Neuronal stem cell (in vitro differentiated cells): ENCODE measurements around the gene CCL11.

Experiments
- DNase-seq: peaks from one replicate; pipeline ENCODE4 v3.0.0-alpha.2; 2013; ENCODE audit warnings: low spot score
- H2AFZ ChIP-seq: one replicate; pipeline ENCODE4 v1.6.1; 2013; ENCODE audit warnings: mild to moderate bottlenecking, low read length, inconsistent platforms
- H2AK5ac ChIP-seq: 2 replicates; pipeline ENCODE4 v1.6.1; 2013; ENCODE audit warnings: low read depth, mild to moderate bottlenecking, inconsistent platforms, low read length, moderate library complexity, mixed read lengths
- H2BK120ac ChIP-seq: 2 replicates; pipeline ENCODE4 v1.6.1; 2013; ENCODE audit warnings: low read depth, mild to moderate bottlenecking, inconsistent platforms, low read length, moderate library complexity, mixed read lengths
- H2BK12ac ChIP-seq: one replicate; pipeline ENCODE4 v1.6.1; 2013; ENCODE audit warnings: low read length, inconsistent platforms
- H2BK15ac ChIP-seq: 2 replicates; pipeline ENCODE4 v1.6.1; 2013; ENCODE audit warnings: mild to moderate bottlenecking, low read length, inconsistent platforms, mixed read lengths
- H2BK5ac ChIP-seq: one replicate; pipeline ENCODE4 v1.6.1; 2013; ENCODE audit warnings: inconsistent platforms, mild to moderate bottlenecking, low read length, moderate library complexity
- H3K14ac ChIP-seq: one replicate; pipeline ENCODE4 v1.6.1; 2013; ENCODE audit warnings: low read length, inconsistent platforms
- H3K18ac ChIP-seq: 2 replicates; pipeline ENCODE4 v1.6.1; 2013; ENCODE audit warnings: low read length, inconsistent platforms
- H3K23ac ChIP-seq: 2 replicates; pipeline ENCODE4 v1.6.1; 2013; ENCODE audit warnings: low read depth, mild to moderate bottlenecking, mixed read lengths, low read length, inconsistent platforms; ENCODE audit not compliant: poor library complexity
- H3K27ac ChIP-seq: replicated peaks from 3 replicates; pipeline ENCODE4 v1.5.1; 2013; ENCODE audit warnings: low read length, inconsistent platforms
- H3K27me3 ChIP-seq, 3 experiments: 2 replicates each; pipeline ENCODE4 v1.6.1; 2013; ENCODE audit warnings: low read length in 3 of 3, mild to moderate bottlenecking in 2 of 3, inconsistent platforms in 1 of 3, low read depth in 1 of 3, mixed read lengths in 1 of 3, moderate library complexity in 1 of 3; ENCODE audit not compliant: control insufficient read depth in 3 of 3, insufficient read depth in 3 of 3
- H3K36me3 ChIP-seq, 2 donors: replicated peaks in 1 of 2; 2 replicates each; pipeline ENCODE4 v1.6.1; 2013; ENCODE audit warnings: low read length in 2 of 2; ENCODE audit not compliant: control insufficient read depth in 2 of 2, insufficient read depth in 2 of 2
- H3K4ac ChIP-seq: 2 replicates; pipeline ENCODE4 v1.6.1; 2013; ENCODE audit warnings: inconsistent platforms, mild to moderate bottlenecking, low read length, moderate library complexity
- H3K4me1 ChIP-seq, 2 donors: 1 replicate in 1 of 2; 2 replicates in 1 of 2; pipeline ENCODE4 v1.6.1; 2013; ENCODE audit warnings: low read length in 2 of 2, low read depth in 1 of 2; ENCODE audit not compliant: control insufficient read depth in 2 of 2, insufficient read depth in 1 of 2
- H3K4me2 ChIP-seq: one replicate; pipeline ENCODE4 v1.6.1; 2013; ENCODE audit warnings: mild to moderate bottlenecking, low read length, inconsistent platforms; ENCODE audit not compliant: insufficient read depth, poor library complexity, severe bottlenecking
- H3K4me3 ChIP-seq, 2 donors: 2 replicates each; pipeline ENCODE4 v1.5.1; 2013; ENCODE audit warnings: low read length in 2 of 2, mild to moderate bottlenecking in 2 of 2, inconsistent platforms in 1 of 2, moderate library complexity in 1 of 2
- H3K79me1 ChIP-seq: one replicate; pipeline ENCODE4 v1.6.1; 2013; ENCODE audit warnings: low read depth, mild to moderate bottlenecking, inconsistent platforms, low read length, moderate library complexity
- H3K9ac ChIP-seq: one replicate; pipeline ENCODE4 v1.6.1; 2013; ENCODE audit warnings: mild to moderate bottlenecking, low read depth, low read length, inconsistent platforms; ENCODE audit not compliant: poor library complexity
- H3K9me3 ChIP-seq, 2 donors: replicated peaks in 1 of 2; 2 replicates each; pipeline versions ENCODE3 to v1.6.1; 2013; ENCODE audit warnings: low read length in 2 of 2, mild to moderate bottlenecking in 2 of 2, inconsistent platforms in 1 of 2, low read depth in 1 of 2, mixed read lengths in 1 of 2, moderate library complexity in 1 of 2; ENCODE audit not compliant: control insufficient read depth in 2 of 2, insufficient read depth in 1 of 2
- H4K8ac ChIP-seq: one replicate; pipeline ENCODE4 v1.6.1; 2013; ENCODE audit warnings: low read depth, mild to moderate bottlenecking, inconsistent platforms, low read length, moderate library complexity
- H4K91ac ChIP-seq: one replicate; pipeline ENCODE4 v1.6.1; 2013; ENCODE audit warnings: low read length, low read depth, mild to moderate bottlenecking, inconsistent platforms; ENCODE audit not compliant: poor library complexity
- WGBS, 2 donors: extraction: QIAGEN DNeasy Blood & Tissue Kit; methylation state at CpG; one replicate each; pipeline ENCODE4 v1.1.7; 2013; ENCODE audit warnings: missing lambda C conversion rate in 2 of 2, mixed read lengths in 1 of 2; ENCODE audit not compliant: insufficient read length in 2 of 2, insufficient replicate concordance in 1 of 2; ENCODE audit errors: extremely low coverage in 2 of 2; 5-methylcytosine and 5-hydroxymethylcytosine counted together

CCL11 gene

DNA sequence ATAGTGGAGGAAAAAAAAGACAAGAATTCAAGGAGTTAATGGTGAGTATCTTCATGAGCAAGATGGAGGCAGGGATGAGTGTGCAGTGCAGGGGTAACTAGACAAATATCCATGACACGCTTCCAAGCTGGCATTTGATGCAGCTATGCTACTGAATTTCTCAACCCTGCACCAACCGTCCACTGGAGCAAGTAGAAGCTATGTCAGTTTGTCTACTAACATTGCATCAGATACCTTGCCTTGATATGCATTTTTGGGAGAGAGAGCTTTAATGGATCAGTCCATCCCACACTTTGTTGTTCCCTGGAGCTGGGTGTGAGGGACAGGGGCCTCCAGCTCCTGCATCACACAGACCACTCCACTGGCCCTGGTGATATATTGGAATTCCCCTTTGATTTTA is 16.4 kb downstream of the CCL11 start:
- Histone ChIP-seq H2AK5ac (no peak overlapping the region), H3K4me3 (no peak overlapping the region), H3K14ac (no peak overlapping the region), H3K27ac (no peak overlapping the region), H3K36me3 (no peaks in the 10 kb centered on the region), H3K4ac (no peak overlapping the region), H3K18ac (no peak overlapping the region), H4K91ac (no peak overlapping the region), H4K8ac (no peak overlapping the region), H3K27me3 (no peaks in the 10 kb centered on the region), H3K9me3 (no peaks in the 10 kb centered on the region), H2BK120ac (no peak overlapping the region), H3K4me2 (no peak overlapping the region), H3K79me1 (no peaks in the 10 kb centered on the region), H2BK15ac (no peak overlapping the region), H2AFZ (no peak overlapping the region), H2BK5ac (no peak overlapping the region), H3K9ac (no peak overlapping the region), H2BK12ac (no peak overlapping the region), H3K4me1 (peaks cover 0 to 4% of the 10 kb centered on the region in 2 donors), H3K23ac (no peak overlapping the region)
- WGBS, 2 donors, result no CpG with 5 or more reads among the region's 2 CpGs
- no peak for DNase-seq

- Histone ChIP-seq H3K9ac (no peak overlapping the region), H4K8ac (no peak overlapping the region), H3K23ac (no peak overlapping the region), H3K4ac (no peak overlapping the region), H3K79me1 (no peaks in the 10 kb centered on the region), H2AK5ac (no peak overlapping the region), H4K91ac (no peak overlapping the region), H3K14ac (no peak overlapping the region), H3K4me1 (peaks cover 0 to 4% of the 10 kb centered on the region in 2 donors), H2BK15ac (no peak overlapping the region), H3K36me3 (no peaks in the 10 kb centered on the region), H3K27me3 (no peaks in the 10 kb centered on the region), H3K27ac (no peak overlapping the region), H2BK120ac (no peak overlapping the region), H2BK5ac (no peak overlapping the region), H3K4me3 (no peak overlapping the region), H3K4me2 (no peak overlapping the region), H3K18ac (no peak overlapping the region), H2BK12ac (no peak overlapping the region), H2AFZ (no peak overlapping the region), H3K9me3 (no peaks in the 10 kb centered on the region)
- WGBS, 2 donors, result no CpG with 5 or more reads among the region's 1 CpG
- DNase-seq, result no peak
These were observed 17.1 kb downstream of the CCL11 start for GRCh38 chr17:34302636-34303035.

GRCh38 chr17:34303606-34304005 is 18.1 kb downstream of the CCL11 start:
- H2AK5ac ChIP-seq, result no peak overlapping the region
- no peak overlapping the region for H3K14ac ChIP-seq
- no peak overlapping the region for H2BK12ac ChIP-seq
- H2BK5ac ChIP-seq, result no peak overlapping the region
- H3K4ac ChIP-seq, result no peak overlapping the region
- H3K23ac ChIP-seq, result no peak overlapping the region
- H3K4me3 ChIP-seq, result no peak overlapping the region
- H3K18ac ChIP-seq, result no peak overlapping the region
- no peak for DNase-seq
- H3K27me3 ChIP-seq, result no peaks in the 10 kb centered on the region
- H3K9ac ChIP-seq, result no peak overlapping the region
- H2BK120ac ChIP-seq, result no peak overlapping the region
- no peak overlapping the region for H3K27ac ChIP-seq
- H3K4me2 ChIP-seq, result no peak overlapping the region
- no peak overlapping the region for H4K8ac ChIP-seq
- no peak overlapping the region for H2AFZ ChIP-seq
- no peak overlapping the region for H4K91ac ChIP-seq
- H2BK15ac ChIP-seq, result no peak overlapping the region
- peaks cover 0 to under 1% of the 10 kb centered on the region in 2 donors for H3K4me1 ChIP-seq
- no peaks in the 10 kb centered on the region for H3K9me3 ChIP-seq
- no CpG with 5 or more reads among the region's 2 CpGs for WGBS, 2 donors
- no peaks in the 10 kb centered on the region for H3K36me3 ChIP-seq
- no peaks in the 10 kb centered on the region for H3K79me1 ChIP-seq

GRCh38 chr17:34305061-34305460 is 19.5 kb downstream of the CCL11 start:
- H3K14ac ChIP-seq, result no peak overlapping the region
- no peak overlapping the region for H2AFZ ChIP-seq
- no peak overlapping the region for H2BK12ac ChIP-seq
- no peak overlapping the region for H4K91ac ChIP-seq
- H3K36me3 ChIP-seq, result no peaks in the 10 kb centered on the region
- no peak overlapping the region for H3K4me3 ChIP-seq
- H3K9ac ChIP-seq, result no peak overlapping the region
- no peak overlapping the region for H2BK5ac ChIP-seq
- no peak overlapping the region for H2AK5ac ChIP-seq
- no peaks in the 10 kb centered on the region for H3K27me3 ChIP-seq
- WGBS, 2 donors, result no CpG with 5 or more reads among the region's 4 CpGs
- H2BK120ac ChIP-seq, result no peak overlapping the region
- no peaks in the 10 kb centered on the region for H3K4me1 ChIP-seq
- DNase-seq, result no peak
- no peaks in the 10 kb centered on the region for H3K79me1 ChIP-seq
- no peak overlapping the region for H3K4me2 ChIP-seq
- H3K18ac ChIP-seq, result no peak overlapping the region
- no peak overlapping the region for H3K27ac ChIP-seq
- no peak overlapping the region for H3K4ac ChIP-seq
- H3K9me3 ChIP-seq, result no peaks in the 10 kb centered on the region
- no peak overlapping the region for H3K23ac ChIP-seq
- no peak overlapping the region for H4K8ac ChIP-seq
- H2BK15ac ChIP-seq, result no peak overlapping the region
